Measurements from ENCODE around the gene PRKCZ.

PRKCZ gene

DNA sequence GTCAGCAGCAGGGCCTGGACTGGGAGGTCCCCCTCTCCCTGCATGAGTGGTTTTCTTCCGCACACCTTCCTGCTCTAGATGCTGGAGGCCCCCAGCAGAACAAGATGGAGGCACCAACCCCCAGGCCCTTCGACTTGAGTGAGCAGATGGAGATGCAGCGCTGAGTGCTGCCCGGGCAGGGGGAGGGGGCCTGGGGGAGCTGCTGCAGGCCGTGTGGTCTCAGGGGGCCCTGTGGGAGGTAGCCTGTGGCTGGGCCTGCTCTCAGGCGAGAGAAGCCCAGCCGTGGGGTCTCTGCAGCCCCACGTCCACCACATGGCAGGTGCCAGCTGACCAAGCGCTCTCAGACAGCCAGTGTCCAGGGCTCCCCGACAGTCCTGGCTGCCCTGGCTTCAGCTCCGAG lies 145.6 kb downstream of the PRKCZ start:
- in situ Hi-C loops (cut with MboI; ENCODE audit: low sequenced_read_pairs, unreplicated experiment): no loop called here
- no peak for TF ChIP-seq CTCF (IDR thresholded peaks at IDR 0.05; ENCODE audit: borderline replicate concordance, control extremely low read depth, extremely low read depth, insufficient read depth, missing control alignments)
- no peak for DNase-seq (ENCODE audit: low spot score)

GRCh38 chr1:2196901-2197638 lies 146.9 kb downstream of the PRKCZ start:
- no peak for TF ChIP-seq CTCF (IDR thresholded peaks at IDR 0.05; ENCODE audit: borderline replicate concordance, control extremely low read depth, extremely low read depth, insufficient read depth, missing control alignments)
- DNase-seq (ENCODE audit: low spot score): no peak

DNA sequence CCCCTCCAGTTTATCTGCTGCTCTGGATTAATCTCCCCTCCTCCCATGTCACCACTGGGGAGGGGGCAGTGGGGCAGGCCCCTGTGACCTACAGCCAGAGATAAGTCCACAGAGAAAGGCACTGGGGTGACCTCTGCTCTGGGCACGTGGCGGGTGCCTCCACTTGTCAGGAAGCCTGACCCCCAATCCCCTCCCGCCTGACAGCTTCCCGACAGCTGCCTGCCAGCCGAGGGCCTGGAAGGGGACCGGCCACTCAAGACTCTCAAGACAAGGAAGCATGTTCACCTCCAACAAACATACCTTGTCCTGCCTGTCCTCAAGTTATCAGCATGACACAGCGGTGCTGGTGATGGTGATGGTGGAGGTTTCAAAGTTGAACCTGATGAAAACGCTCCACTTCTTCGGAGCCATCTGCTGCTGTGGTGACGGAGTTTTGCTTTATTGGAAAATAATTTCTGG lies 147.5 kb downstream of the PRKCZ start:
- no peak for TF ChIP-seq CTCF (IDR thresholded peaks at IDR 0.05; ENCODE audit: borderline replicate concordance, control extremely low read depth, extremely low read depth, insufficient read depth, missing control alignments)
- DNase-seq (ENCODE audit: low spot score): no peak
- in situ Hi-C loops (cut with MboI; ENCODE audit: low sequenced_read_pairs, unreplicated experiment): no loop called here

More at GRCh38 chr1:2196901-2197638, 146.9 kb downstream of the PRKCZ start:
- in situ Hi-C loops (cut with MboI; ENCODE audit: low sequenced_read_pairs, unreplicated experiment): no loop called here

GRCh38 chr1:2198571-2198970 lies 148.4 kb downstream of the PRKCZ start:
- DNase-seq (ENCODE audit: low spot score): no peak
- TF ChIP-seq CTCF (IDR thresholded peaks at IDR 0.05; ENCODE audit: borderline replicate concordance, control extremely low read depth, extremely low read depth, insufficient read depth, missing control alignments): no peak
- in situ Hi-C loops (cut with MboI; ENCODE audit: low sequenced_read_pairs, unreplicated experiment): no loop called here

DNA sequence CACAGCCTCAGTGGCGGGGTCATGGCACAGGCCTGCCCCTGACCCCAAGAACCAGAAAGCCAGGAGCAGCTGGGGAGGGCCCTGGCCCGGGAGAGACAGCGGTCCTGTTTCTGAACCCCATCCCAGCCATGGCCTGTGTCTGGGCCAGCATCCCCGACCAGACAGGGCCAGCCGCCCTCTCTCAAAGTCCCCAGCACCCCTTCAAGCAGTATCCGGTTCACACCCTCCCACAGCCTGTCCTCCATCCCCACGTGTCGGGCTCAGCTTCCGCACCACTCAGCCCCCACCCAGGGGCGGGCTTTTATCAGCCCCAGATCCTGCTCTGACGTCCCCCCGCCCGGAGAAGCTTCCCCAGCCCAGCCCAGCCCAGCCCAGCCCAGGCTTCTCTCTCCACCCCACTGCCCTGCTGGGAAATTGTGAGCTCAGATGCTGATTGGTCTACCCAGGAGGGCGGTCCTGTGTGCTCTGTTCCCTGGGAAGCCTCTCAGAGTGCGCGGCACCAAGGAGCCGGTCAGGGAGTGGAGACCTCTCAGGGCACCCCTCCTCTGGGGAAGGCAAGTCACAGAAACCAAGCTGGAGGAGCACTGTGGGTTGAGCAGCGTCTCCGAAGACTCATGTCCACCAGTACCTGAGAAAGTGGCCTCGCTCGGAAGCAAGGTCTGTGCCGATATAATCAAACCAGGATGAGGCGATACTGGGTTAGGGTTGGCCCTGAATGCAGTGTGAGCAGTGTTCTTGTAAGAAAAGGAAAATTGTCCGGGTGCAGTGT lies 149.0 kb downstream of the PRKCZ start:
- peak; percentile 91 for DNase-seq (ENCODE audit: low spot score)
- TF ChIP-seq CTCF (IDR thresholded peaks at IDR 0.05; ENCODE audit: borderline replicate concordance, control extremely low read depth, extremely low read depth, insufficient read depth, missing control alignments): no peak
- in situ Hi-C loops (cut with MboI; ENCODE audit: low sequenced_read_pairs, unreplicated experiment): no loop called here

DNA sequence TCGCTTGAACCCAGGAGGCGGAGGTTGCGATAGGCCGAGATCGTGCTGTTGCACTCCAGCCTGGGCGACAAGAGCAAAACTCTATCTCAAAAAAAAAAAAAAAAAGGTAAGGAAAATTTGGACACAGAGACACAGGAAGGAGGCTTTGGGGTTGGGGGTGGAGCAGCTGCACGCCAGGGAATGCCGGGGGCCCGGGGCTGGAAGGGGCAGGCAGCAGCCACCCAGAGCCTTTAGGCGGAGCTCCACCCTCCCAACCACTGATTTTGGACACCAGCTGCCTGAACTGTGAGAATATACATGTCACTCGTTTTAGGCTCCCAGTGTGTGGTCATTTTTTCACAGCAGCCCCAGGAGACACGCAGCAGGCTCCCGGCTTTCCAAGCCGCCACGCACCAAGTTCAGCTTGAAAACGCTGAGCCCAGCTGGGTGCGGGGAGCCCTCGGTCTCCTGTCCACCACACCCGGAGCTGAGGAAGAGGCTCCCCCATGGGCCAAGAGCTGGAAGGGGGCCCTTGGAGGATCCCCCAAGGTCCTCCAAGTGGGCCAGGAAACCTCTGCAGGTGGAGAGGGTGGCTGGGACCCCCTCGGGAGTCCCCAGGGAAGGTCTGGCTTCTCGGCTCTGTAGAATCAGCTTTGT lies 150.2 kb downstream of the PRKCZ start:
- no peak for DNase-seq (ENCODE audit: low spot score)
- in situ Hi-C loops (cut with MboI; ENCODE audit: low sequenced_read_pairs, unreplicated experiment): no loop called here
- no peak for TF ChIP-seq CTCF (IDR thresholded peaks at IDR 0.05; ENCODE audit: borderline replicate concordance, control extremely low read depth, extremely low read depth, insufficient read depth, missing control alignments)

Data from GM13976 (cell line).